ENCODE results near the gene AHNAK2. TPM values are rescaled to one million over a fixed set of nuclear protein-coding genes. Genes with fewer than 3 reads are reported as not detected.

Gene AHNAK2
- total RNA-seq, 1 donor from 2014 or later: 2.0 TPM

DNA sequence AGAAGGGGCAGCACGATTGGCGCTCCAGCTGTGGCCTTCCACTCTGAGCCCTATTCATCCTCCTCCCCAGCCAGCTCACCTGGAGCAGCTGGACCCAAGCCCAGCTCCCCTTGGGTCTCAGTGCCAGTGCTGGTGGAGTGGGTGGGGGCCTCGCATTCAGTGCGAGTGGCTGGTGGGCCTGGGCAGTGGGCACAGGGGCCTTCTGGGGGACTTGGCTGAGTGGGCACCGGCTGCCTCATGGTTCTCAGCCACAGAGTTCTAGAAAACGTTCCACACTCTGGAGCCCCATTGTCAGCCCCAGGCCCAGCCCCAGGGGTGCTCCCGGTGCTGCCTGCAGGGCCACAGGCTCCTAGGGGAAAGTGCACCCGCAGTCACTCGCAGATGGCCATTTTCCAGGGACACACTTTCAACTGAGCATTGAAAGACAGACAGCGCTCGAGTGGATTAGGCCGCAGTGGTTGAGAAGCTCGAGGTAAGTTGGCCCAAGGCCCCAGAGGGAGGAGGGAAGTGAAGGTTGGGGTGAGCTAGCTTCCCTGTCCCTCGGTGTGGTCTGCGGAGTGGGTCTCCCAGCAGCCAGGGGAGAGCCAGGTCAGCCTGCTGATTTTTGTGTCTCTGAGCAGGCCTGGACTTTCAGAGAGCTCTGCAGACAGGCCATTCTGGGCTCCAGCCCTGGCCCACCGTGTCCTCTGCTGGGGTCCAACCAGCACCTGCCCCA lies 11.2 kb upstream of the AHNAK2 start:
- no peak for TF ChIP-seq CTCF (conservative IDR thresholded peaks at IDR 0.05)
- H3K36me3 Mint-ChIP-seq: peaks cover 12% of the 10 kb centered on the region
- DNase-seq (ENCODE audit: extremely low spot score, unreplicated experiment): no peak

DNA sequence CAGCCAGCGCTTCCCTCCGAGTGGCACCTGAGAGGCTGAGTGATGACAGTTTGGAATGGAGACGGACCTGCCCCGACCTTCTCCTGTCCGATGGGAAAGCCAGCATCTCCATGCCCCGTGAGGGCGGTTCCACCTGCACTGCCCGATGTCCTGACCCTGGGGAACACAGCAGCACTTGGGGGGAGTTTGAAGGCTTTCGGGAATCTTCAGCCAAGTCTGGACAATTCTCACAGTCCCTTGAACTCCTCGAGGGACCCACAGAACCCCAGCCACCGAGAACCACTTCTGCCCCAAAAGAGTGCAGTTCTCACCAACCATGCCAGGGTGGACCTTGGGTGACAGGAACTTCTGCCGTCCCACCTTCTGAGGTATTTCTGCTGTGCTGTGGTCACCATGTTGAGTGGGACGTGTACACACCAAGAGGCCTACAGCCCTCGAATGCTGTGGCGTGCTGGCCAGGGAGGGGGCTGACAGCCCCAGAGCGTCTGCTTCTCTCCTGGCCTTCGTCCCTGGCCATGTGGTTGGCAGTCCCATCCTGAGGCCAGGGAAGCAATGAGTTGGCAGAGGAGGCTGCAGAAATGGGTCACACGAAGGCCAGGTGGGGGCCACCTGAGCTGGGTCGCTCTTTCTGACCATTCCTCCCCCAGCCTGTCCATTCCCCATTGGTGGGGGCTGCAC lies 8.5 kb upstream of the AHNAK2 start:
- TF ChIP-seq CTCF (conservative IDR thresholded peaks at IDR 0.05): no peak
- no peaks in the 10 kb centered on the region for H3K27me3 Mint-ChIP-seq
- no peak for DNase-seq (ENCODE audit: extremely low spot score, unreplicated experiment)
- peak overlapping the region; percentile 77 for H3K27ac Mint-ChIP-seq
- H3K36me3 Mint-ChIP-seq: no peaks in the 10 kb centered on the region
- peak overlapping the region; percentile 77 for H3K4me3 Mint-ChIP-seq
- H3K4me1 Mint-ChIP-seq (ENCODE audit: unreplicated experiment): peaks cover 14% of the 10 kb centered on the region
- no peaks in the 10 kb centered on the region for H3K9me3 Mint-ChIP-seq

More for the DNA sequence above, 11.2 kb upstream of the AHNAK2 start:
- H3K4me1 Mint-ChIP-seq (ENCODE audit: unreplicated experiment): peaks cover 9% of the 10 kb centered on the region
- no peak overlapping the region for H3K27ac Mint-ChIP-seq
- no peak overlapping the region for H3K4me3 Mint-ChIP-seq
- no peaks in the 10 kb centered on the region for H3K27me3 Mint-ChIP-seq
- H3K9me3 Mint-ChIP-seq: no peaks in the 10 kb centered on the region

GRCh38 chr14:104985675-104986486 lies 7.7 kb upstream of the AHNAK2 start, which contains the start of gene CLBA1:
CLBA1 (plus strand) TSS chr14:104985788; CDS start chr14:104986432, 644 bp downstream.
- H3K4me3 Mint-ChIP-seq: peak within 1 kb of the TSS; percentile 84
- H3K36me3 Mint-ChIP-seq: no peaks in the 10 kb centered on the region
- no peak for TF ChIP-seq CTCF (conservative IDR thresholded peaks at IDR 0.05)
- peaks cover 14% of the 10 kb centered on the region for H3K4me1 Mint-ChIP-seq (ENCODE audit: unreplicated experiment)
- H3K27ac Mint-ChIP-seq: peak within 1 kb of the TSS; percentile 85
- no peaks in the 10 kb centered on the region for H3K27me3 Mint-ChIP-seq
- DNase-seq (ENCODE audit: extremely low spot score, unreplicated experiment): peak; percentile 91
- no peaks in the 10 kb centered on the region for H3K9me3 Mint-ChIP-seq

- peak overlapping the region; percentile 85 for H3K27ac Mint-ChIP-seq
- no peak for TF ChIP-seq CTCF (conservative IDR thresholded peaks at IDR 0.05)
- H3K4me1 Mint-ChIP-seq (ENCODE audit: unreplicated experiment): peaks cover 14% of the 10 kb centered on the region
- DNase-seq (ENCODE audit: extremely low spot score, unreplicated experiment): no peak
- no peaks in the 10 kb centered on the region for H3K9me3 Mint-ChIP-seq
- peak overlapping the region; percentile 84 for H3K4me3 Mint-ChIP-seq
- H3K36me3 Mint-ChIP-seq: no peaks in the 10 kb centered on the region
- peaks cover 9% of the 10 kb centered on the region for H3K27me3 Mint-ChIP-seq
Measured at GRCh38 chr14:104984056-104984894, 6.1 kb upstream of the AHNAK2 start.

- no peak overlapping the region for H3K4me3 Mint-ChIP-seq
- H3K4me1 Mint-ChIP-seq (ENCODE audit: unreplicated experiment): peaks cover 10% of the 10 kb centered on the region
- no peak overlapping the region for H3K27ac Mint-ChIP-seq
- no peaks in the 10 kb centered on the region for H3K36me3 Mint-ChIP-seq
- no peak for TF ChIP-seq CTCF (conservative IDR thresholded peaks at IDR 0.05)
- no peak for DNase-seq (ENCODE audit: extremely low spot score, unreplicated experiment)
- H3K27me3 Mint-ChIP-seq: peaks cover 14% of the 10 kb centered on the region
- H3K9me3 Mint-ChIP-seq: no peaks in the 10 kb centered on the region
Measured at GRCh38 chr14:104983231-104983721, 5.1 kb upstream of the AHNAK2 start.
